H1 (cell line): ENCODE results near the gene ITPKC. TPM values are rescaled to one million over a fixed set of nuclear protein-coding genes. Genes with fewer than 3 reads are reported as not detected.

Source experiments
- CTCF ChIA-PET: fragments of 300-600 bp; sonication (Branson Sonifier 250); formaldehyde crosslinking; loops from one replicate; lab custom pipeline; 2021; ENCODE audit not compliant: partially characterized antibody; lab: Charles Lee
- POLR2A ChIA-PET: fragments of 300-600 bp; sonication (Branson Sonifier 250); formaldehyde crosslinking; loops from one replicate; lab custom pipeline; 2021; ENCODE audit warnings: inconsistent platforms; ENCODE audit not compliant: partially characterized antibody; lab: Charles Lee
- DNase-seq, 2 experiments: peaks; one replicate each; pipeline versions ENCODE4 v3.0.0 to v3.0.0-alpha.2; 2010 to 2022; ENCODE audit warnings: low spot score in 2 of 2, low read depth in 1 of 2, mixed read lengths in 1 of 2
- FAIRE-seq: peaks from 2 replicates; lab custom pipeline; 2011; peaks lifted over from hg19 to GRCh38; lab: Jason Lieb, UNC
- H2AFZ ChIP-seq: 2 replicates; pipeline ENCODE4 v1.8.1; 2012; ENCODE audit warnings: low read length, inconsistent platforms
- H2AK5ac ChIP-seq: 2 replicates; pipeline ENCODE4 v1.6.1; 2013; ENCODE audit warnings: low read depth, low read length
- H2BK120ac ChIP-seq: replicated peaks from 2 replicates; pipeline ENCODE3; 2013; ENCODE audit warnings: low read depth, low read length, inconsistent platforms
- H2BK12ac ChIP-seq: 2 replicates; pipeline ENCODE4 v1.6.1; 2013; ENCODE audit warnings: low read depth, low read length
- H2BK15ac ChIP-seq: 2 replicates; pipeline ENCODE4 v1.6.1; 2013; ENCODE audit warnings: low read length
- H2BK20ac ChIP-seq: 2 replicates; pipeline ENCODE4 v1.6.1; 2013; ENCODE audit warnings: low read length
- H2BK5ac ChIP-seq: 2 replicates; pipeline ENCODE4 v1.6.1; 2013; ENCODE audit warnings: low read depth, low read length
- H3K14ac ChIP-seq: 2 replicates; pipeline ENCODE4 v1.6.1; 2013; ENCODE audit warnings: inconsistent platforms; ENCODE audit not compliant: insufficient read length
- H3K18ac ChIP-seq: 2 replicates; pipeline ENCODE4 v1.6.1; 2013; ENCODE audit warnings: low read length; ENCODE audit errors: extremely low read depth
- H3K23ac ChIP-seq: 2 replicates; pipeline ENCODE4 v1.6.1; 2013; ENCODE audit warnings: inconsistent platforms; ENCODE audit not compliant: insufficient read length
- H3K23me2 ChIP-seq: 2 replicates; pipeline ENCODE4 v1.6.1; 2013; ENCODE audit warnings: low read depth, low read length
- H3K27ac ChIP-seq: 2 replicates; pipeline ENCODE4 v1.6.1; 2011; ENCODE audit warnings: low read depth, low read length, inconsistent platforms
- H3K27me3 ChIP-seq, 4 experiments: replicated peaks in 1 of 4; 1 replicate in 1 of 4; 2 replicates in 3 of 4; pipeline versions ENCODE4 v1.6.1 to v1.8.1; 2011 to 2013; ENCODE audit warnings: low read length in 3 of 4, mild to moderate bottlenecking in 3 of 4, inconsistent platforms in 2 of 4, mixed read lengths in 2 of 4, moderate library complexity in 1 of 4; ENCODE audit not compliant: control insufficient read depth in 3 of 4, insufficient read depth in 3 of 4; ENCODE audit errors: extremely low read depth in 1 of 4
- H3K36me3 ChIP-seq, 4 experiments: 2 replicates each; pipeline versions ENCODE4 v1.6.1 to v1.8.1; 2011 to 2013; ENCODE audit warnings: mild to moderate bottlenecking in 4 of 4, low read length in 3 of 4, moderate library complexity in 2 of 4, control low read depth in 1 of 4, inconsistent platforms in 1 of 4; ENCODE audit not compliant: insufficient read depth in 4 of 4, control insufficient read depth in 2 of 4
- H3K4ac ChIP-seq: replicated peaks from 2 replicates; pipeline ENCODE3; 2013; ENCODE audit warnings: low read length, low read depth, mixed read lengths, inconsistent platforms; ENCODE audit not compliant: insufficient read length
- H3K4me1 ChIP-seq, 4 experiments: replicated peaks in 1 of 4; 1 replicate in 1 of 4; 2 replicates in 3 of 4; pipeline versions ENCODE4 v1.6.1 to v1.8.1; 2011 to 2013; ENCODE audit warnings: low read length in 3 of 4, inconsistent platforms in 2 of 4, mixed read lengths in 1 of 4; ENCODE audit not compliant: insufficient read depth in 4 of 4, control insufficient read depth in 3 of 4
- H3K4me2 ChIP-seq, 2 experiments: 2 replicates each; pipeline versions ENCODE4 v1.6.1 to v1.8.1; 2011 to 2013; ENCODE audit warnings: low read depth in 2 of 2, low read length in 2 of 2, control low read depth in 1 of 2, inconsistent platforms in 1 of 2, mild to moderate bottlenecking in 1 of 2; ENCODE audit not compliant: insufficient read depth in 1 of 2
- H3K4me3 ChIP-seq, 4 experiments: fragments of 200-600, 300-600 bp in 1 of 4; sonication (generic), shearing (Covaris generic), sonication (Bioruptor Twin) in 1 of 4; 2 replicates each; pipeline versions ENCODE4 v1.5.1 to v1.8.1; 2011 to 2016; ENCODE audit warnings: low read length in 4 of 4, low read depth in 3 of 4, control low read depth in 2 of 4, inconsistent platforms in 2 of 4, mild to moderate bottlenecking in 2 of 4, mixed read lengths in 1 of 4, moderate library complexity in 1 of 4; ENCODE audit not compliant: insufficient read depth in 2 of 4; ENCODE audit errors: extremely low read depth in 1 of 4
- H3K56ac ChIP-seq: replicated peaks from 2 replicates; pipeline ENCODE3; 2013; ENCODE audit warnings: low read depth, mild to moderate bottlenecking, mixed read lengths, low read length, inconsistent platforms; ENCODE audit not compliant: insufficient read length
- H3K79me1 ChIP-seq: 2 replicates; pipeline ENCODE4 v1.6.1; 2013; ENCODE audit warnings: low read depth, low read length, control low read depth
- H3K79me2 ChIP-seq, 2 experiments: 2 replicates each; pipeline versions ENCODE4 v1.6.1 to v1.8.1; 2012 to 2013; ENCODE audit warnings: low read length in 2 of 2, mild to moderate bottlenecking in 2 of 2, inconsistent platforms in 1 of 2; ENCODE audit not compliant: insufficient read depth in 2 of 2, control insufficient read depth in 1 of 2
- H3K9ac ChIP-seq, 4 experiments: replicated peaks in 1 of 4; 1 replicate in 1 of 4; 2 replicates in 3 of 4; pipeline versions ENCODE4 v1.6.1 to v1.8.1; 2011 to 2013; ENCODE audit warnings: low read depth in 3 of 4, low read length in 3 of 4, control low read depth in 2 of 4, mild to moderate bottlenecking in 2 of 4, moderate library complexity in 2 of 4, inconsistent platforms in 1 of 4; ENCODE audit errors: extremely low read depth in 1 of 4
- H3K9me3 ChIP-seq, 2 experiments: 2 replicates each; pipeline versions ENCODE4 v1.6.1 to v1.8.1; 2012 to 2013; ENCODE audit warnings: mild to moderate bottlenecking in 2 of 2, moderate library complexity in 2 of 2, control low read depth in 1 of 2, inconsistent platforms in 1 of 2, low read depth in 1 of 2, low read length in 1 of 2, mixed read lengths in 1 of 2; ENCODE audit not compliant: insufficient read depth in 2 of 2
- H4K20me1 ChIP-seq, 2 experiments: replicated peaks in 1 of 2; 2 replicates each; pipeline versions ENCODE3 to v1.8.1; 2011 to 2013; ENCODE audit warnings: inconsistent platforms in 2 of 2, low read length in 2 of 2, mild to moderate bottlenecking in 1 of 2; ENCODE audit not compliant: insufficient read depth in 2 of 2, control insufficient read depth in 1 of 2
- H4K5ac ChIP-seq: 2 replicates; pipeline ENCODE4 v1.6.1; 2013; ENCODE audit warnings: low read length, low read depth, mixed read lengths, inconsistent platforms; ENCODE audit not compliant: insufficient read length
- H4K8ac ChIP-seq: 2 replicates; pipeline ENCODE4 v1.8.0; 2013; ENCODE audit warnings: mild to moderate bottlenecking, moderate library complexity, low read length, inconsistent platforms; ENCODE audit not compliant: insufficient read depth; ENCODE audit errors: extremely low read depth
- H4K91ac ChIP-seq: replicated peaks from 2 replicates; pipeline ENCODE3; 2013; ENCODE audit warnings: low read length, mixed read lengths, inconsistent platforms; ENCODE audit not compliant: insufficient read length
- BCL11A ChIP-seq, 2 experiments: IDR thresholded peaks; one replicate each; pipeline ENCODE4 v1.6.1; 2011; ENCODE audit warnings: low read depth in 2 of 2, low read length in 2 of 2, mild to moderate bottlenecking in 2 of 2
- SUZ12 ChIP-seq: fragments of 200-600 bp; sonication (generic); IDR thresholded peaks from 2 replicates; pipeline ENCODE4 v1.6.1; 2012; ENCODE audit warnings: mild to moderate bottlenecking, inconsistent platforms, low read length, moderate library complexity, mixed read lengths
- WGBS, 2 experiments: shearing (Covaris generic) in 1 of 2; methylation state at CpG; one replicate each; pipeline versions ENCODE4 v1.1.6 to v1.1.7; 2013 to 2015; ENCODE audit warnings: low lambda C conversion rate in 2 of 2, mixed read lengths in 2 of 2, inconsistent platforms in 1 of 2, low coverage in 1 of 2, missing lambda C conversion rate in 1 of 2; ENCODE audit not compliant: insufficient replicate concordance in 2 of 2, insufficient coverage in 1 of 2, insufficient read length in 1 of 2; ENCODE audit errors: extremely low coverage in 1 of 2, missing lambda C conversion rate in 1 of 2; 5-methylcytosine and 5-hydroxymethylcytosine counted together
- polyA plus RNA-seq, 7 experiments: library from polyadenylated mRNA; depleted of rRNA in 3 of 7; stranded (reverse) in 5 of 7; unstranded in 2 of 7; fragments of >200 nt in 5 of 7; fragments of 200-250 nt in 2 of 7; gene quantifications; 1 replicate in 5 of 7; 2 replicates in 1 of 7; 4 replicates in 1 of 7; pipeline versions ENCODE4 v1.2.1 to v1.2.3, GENCODE V29; 2011 to 2013; ENCODE audit warnings: missing spikeins in 2 of 7, mixed read lengths in 2 of 7
- total RNA-seq: library from RNA; stranded (reverse); fragmentation: NEBNext Ultra II Directional; extraction: Animal tissue kit (Norgen Biotek cat#: 25700); gene quantifications from 2 replicates; pipeline ENCODE4 v1.2.1, GENCODE V29; 2021

Gene ITPKC
- total and polyA plus RNA-seq, 2 of the 8 experiments (the other 6 are each of a cell fraction or from before 2014, with no cell fraction given): 5.2 to 8.9 TPM

GRCh38 chr19:40671404-40671803 is 45.5 kb upstream of the ITPKC start:
- WGBS, 2 experiments: 94% methylated on average over 9 of the region's 9 CpGs; no CpG with 5 or more reads in 1 of the 2 experiments
- DNase-seq (no peak), FAIRE-seq (no peak)
- ChIA-PET CTCF (interaction anchor here (0.7 to 1.5 kb wide), 4 partner anchors 8 to 71 kb away, joined by 3 to 5 read pairs (median 3); no protein-coding TSS in a partner anchor), POLR2A (interaction anchor here (0.8 to 1.2 kb wide), 2 partner anchors 15 to 21 kb away, joined by 3 read pairs; no protein-coding TSS in a partner anchor)
- Histone ChIP-seq H3K4ac (no peak overlapping the region), H3K4me3 (no peak overlapping the region), H3K23ac (no peak overlapping the region), H4K20me1 (peaks cover 0 to 11% of the 10 kb centered on the region in 2 experiments), H4K5ac (no peak overlapping the region), H3K9ac (no peak overlapping the region), H3K4me2 (no peak overlapping the region), H4K8ac (no peak overlapping the region; the same call in 1 of the 2 replicates), H3K27ac (no peak overlapping the region), H4K91ac (no peak overlapping the region), H3K56ac (no peak overlapping the region), H3K27me3 (no peaks in the 10 kb centered on the region; a peak in 1 of 7 replicates), H3K23me2 (peaks cover 2% of the 10 kb centered on the region; the same call in 1 of the 2 replicates), H3K79me1 (no peaks in the 10 kb centered on the region), H2BK5ac (no peak overlapping the region), H3K9me3 (no peaks in the 10 kb centered on the region), H3K4me1 (no peaks in the 10 kb centered on the region), H2BK20ac (no peak overlapping the region), H3K14ac (no peak overlapping the region), H2AK5ac (no peak overlapping the region), H3K18ac (no peak overlapping the region), H3K79me2 (no peaks in the 10 kb centered on the region), H2BK15ac (no peak overlapping the region), H2BK12ac (no peak overlapping the region), H3K36me3 (peaks cover 9 to 55% (median 31%) of the 10 kb centered on the region in 4 experiments; a peak in 7 of 8 replicates), H2BK120ac (no peak overlapping the region), H2AFZ (no peak overlapping the region)
- TF ChIP-seq BCL11A (IDR thresholded peaks at IDR 0.05; ENCODE audit: low read depth in 2 of 2, low read length in 2 of 2) (no peak), SUZ12 (0 out of 2 replicates have a peak, but pooled peaks have one; percentile 4)
